ENCODE measurements around the gene TXNDC8. TPM values are rescaled to one million over a fixed set of nuclear protein-coding genes. Genes with fewer than 3 reads are reported as not detected.

The TXNDC8 gene
- total RNA-seq, 6 experiments from 2014 or later, result not detected

GRCh38 chr9:110261632-110262031, 76.0 kb downstream of the TXNDC8 start:
- Mint-ChIP-seq H3K27ac (no peak overlapping the region), H3K4me3 (no peak overlapping the region), H3K36me3 (ENCODE audit: low read depth) (no peaks in the 10 kb centered on the region), H3K4me1 (ENCODE audit: low read depth) (peaks cover 37% of the 10 kb centered on the region), H3K27me3 (ENCODE audit: insufficient read depth) (peaks cover 15% of the 10 kb centered on the region), H3K9me3 (peaks cover 5% of the 10 kb centered on the region; the same call in 1 of the 2 replicates)
- no peak for DNase-seq
- no peak for TF ChIP-seq CTCF (IDR thresholded peaks at IDR 0.05)

GRCh38 chr9:110260911-110261310, 76.8 kb downstream of the TXNDC8 start:
- Mint-ChIP-seq H3K36me3 (ENCODE audit: low read depth) (no peaks in the 10 kb centered on the region; the same call in 1 of the 2 replicates), H3K27ac (peak overlapping the region; percentile 65), H3K27me3 (ENCODE audit: insufficient read depth) (peaks cover 16% of the 10 kb centered on the region), H3K9me3 (peaks cover 5% of the 10 kb centered on the region; the same call in 1 of the 2 replicates), H3K4me3 (peak overlapping the region; percentile 49; the same call in 1 of the 2 replicates), H3K4me1 (ENCODE audit: low read depth) (peaks cover 37% of the 10 kb centered on the region)
- TF ChIP-seq CTCF (IDR thresholded peaks at IDR 0.05), result no peak
- no peak for DNase-seq

- peaks cover 10% of the 10 kb centered on the region for H3K27me3 Mint-ChIP-seq (ENCODE audit: insufficient read depth)
These were observed 78.1 kb downstream of the TXNDC8 start for GRCh38 chr9:110259566-110259965.

GRCh38 chr9:110258690-110259091, 79.0 kb downstream of the TXNDC8 start:
- peaks cover 52% of the 10 kb centered on the region for H3K4me1 Mint-ChIP-seq (ENCODE audit: low read depth)
- H3K27me3 Mint-ChIP-seq (ENCODE audit: insufficient read depth), result peaks cover 10% of the 10 kb centered on the region
- DNase-seq, result no peak
- H3K36me3 Mint-ChIP-seq (ENCODE audit: low read depth), result peaks cover 16% of the 10 kb centered on the region
- no peak overlapping the region for H3K4me3 Mint-ChIP-seq
- H3K9me3 Mint-ChIP-seq, result no peaks in the 10 kb centered on the region
- no peak for TF ChIP-seq CTCF (IDR thresholded peaks at IDR 0.05)
- H3K27ac Mint-ChIP-seq, result peak overlapping the region; percentile 100; the same call in 1 of the 2 replicates

More at GRCh38 chr9:110259566-110259965, 78.1 kb downstream of the TXNDC8 start:
- no peak for TF ChIP-seq CTCF (IDR thresholded peaks at IDR 0.05)
- DNase-seq, result no peak
- H3K27ac Mint-ChIP-seq, result no peak overlapping the region
- H3K9me3 Mint-ChIP-seq, result peaks cover 3% of the 10 kb centered on the region; the same call in 1 of the 2 replicates
- H3K4me1 Mint-ChIP-seq (ENCODE audit: low read depth), result peaks cover 43% of the 10 kb centered on the region
- peaks cover 7% of the 10 kb centered on the region for H3K36me3 Mint-ChIP-seq (ENCODE audit: low read depth)
- no peak overlapping the region for H3K4me3 Mint-ChIP-seq

GRCh38 chr9:110257956-110258355, 79.7 kb downstream of the TXNDC8 start:
- Mint-ChIP-seq H3K36me3 (ENCODE audit: low read depth) (peaks cover 18% of the 10 kb centered on the region), H3K4me3 (peak overlapping the region; percentile 99; the same call in 1 of the 2 replicates), H3K4me1 (ENCODE audit: low read depth) (peaks cover 59% of the 10 kb centered on the region), H3K27ac (peak overlapping the region; percentile 100), H3K9me3 (no peaks in the 10 kb centered on the region), H3K27me3 (ENCODE audit: insufficient read depth) (peaks cover 8% of the 10 kb centered on the region)
- DNase-seq, result no peak
- TF ChIP-seq CTCF (IDR thresholded peaks at IDR 0.05), result no peak

All from HFFc6 (cell line).